ENCODE measurements around the gene SCUBE2. TPM values are rescaled to one million over a fixed set of nuclear protein-coding genes. Genes with fewer than 3 reads are reported as not detected.

SCUBE2 gene
- total RNA-seq, 1 donor from 2014 or later, result 5.0 TPM

- no peak for TF ChIP-seq CTCF (IDR thresholded peaks at IDR 0.05)
- Mint-ChIP-seq H3K27me3 (ENCODE audit: low read depth) (no peaks in the 10 kb centered on the region), H3K9me3 (ENCODE audit: low read depth) (no peaks in the 10 kb centered on the region), H3K36me3 (ENCODE audit: low read depth) (peaks cover 8% of the 10 kb centered on the region), H3K4me3 (ENCODE audit: unreplicated experiment) (no peak overlapping the region), H3K27ac (ENCODE audit: unreplicated experiment) (no peak overlapping the region), H3K4me1 (ENCODE audit: low read depth) (no peaks in the 10 kb centered on the region)
- DNase-seq (ENCODE audit: low spot score), result no peak
Observed at GRCh38 chr11:9040410-9040809, 51.0 kb downstream of the SCUBE2 start.

- Mint-ChIP-seq H3K4me3 (ENCODE audit: unreplicated experiment) (no peak overlapping the region), H3K36me3 (ENCODE audit: low read depth) (peaks cover 7% of the 10 kb centered on the region), H3K4me1 (ENCODE audit: low read depth) (no peaks in the 10 kb centered on the region), H3K9me3 (ENCODE audit: low read depth) (no peaks in the 10 kb centered on the region), H3K27me3 (ENCODE audit: low read depth) (no peaks in the 10 kb centered on the region), H3K27ac (ENCODE audit: unreplicated experiment) (no peak overlapping the region)
- DNase-seq (ENCODE audit: low spot score), result no peak
- TF ChIP-seq CTCF (IDR thresholded peaks at IDR 0.05), result no peak
Observed at GRCh38 chr11:9039863-9040262, 51.5 kb downstream of the SCUBE2 start.

GRCh38 chr11:9039198-9039597, 52.2 kb downstream of the SCUBE2 start:
- H3K27ac Mint-ChIP-seq (ENCODE audit: unreplicated experiment), result no peak overlapping the region
- H3K9me3 Mint-ChIP-seq (ENCODE audit: low read depth), result no peaks in the 10 kb centered on the region

GRCh38 chr11:9038541-9038940, 52.9 kb downstream of the SCUBE2 start:
- Mint-ChIP-seq H3K27ac (ENCODE audit: unreplicated experiment) (no peak overlapping the region), H3K4me1 (ENCODE audit: low read depth) (no peaks in the 10 kb centered on the region), H3K36me3 (ENCODE audit: low read depth) (peaks cover 4% of the 10 kb centered on the region)

More at GRCh38 chr11:9039198-9039597, 52.2 kb downstream of the SCUBE2 start:
- H3K36me3 Mint-ChIP-seq (ENCODE audit: low read depth), result peaks cover 4% of the 10 kb centered on the region
- no peaks in the 10 kb centered on the region for H3K27me3 Mint-ChIP-seq (ENCODE audit: low read depth)
- DNase-seq (ENCODE audit: low spot score), result no peak
- no peaks in the 10 kb centered on the region for H3K4me1 Mint-ChIP-seq (ENCODE audit: low read depth)
- no peak for TF ChIP-seq CTCF (IDR thresholded peaks at IDR 0.05)
- no peak overlapping the region for H3K4me3 Mint-ChIP-seq (ENCODE audit: unreplicated experiment)

GRCh38 chr11:9037963-9038362, 53.4 kb downstream of the SCUBE2 start:
- no peaks in the 10 kb centered on the region for H3K9me3 Mint-ChIP-seq (ENCODE audit: low read depth)
- H3K27me3 Mint-ChIP-seq (ENCODE audit: low read depth), result no peaks in the 10 kb centered on the region
- H3K4me3 Mint-ChIP-seq (ENCODE audit: unreplicated experiment), result no peak overlapping the region
- no peak overlapping the region for H3K27ac Mint-ChIP-seq (ENCODE audit: unreplicated experiment)
- no peaks in the 10 kb centered on the region for H3K4me1 Mint-ChIP-seq (ENCODE audit: low read depth)
- H3K36me3 Mint-ChIP-seq (ENCODE audit: low read depth), result peaks cover 4% of the 10 kb centered on the region
- no peak for DNase-seq (ENCODE audit: low spot score)
- TF ChIP-seq CTCF (IDR thresholded peaks at IDR 0.05), result no peak

More at GRCh38 chr11:9038541-9038940, 52.9 kb downstream of the SCUBE2 start:
- H3K27me3 Mint-ChIP-seq (ENCODE audit: low read depth), result no peaks in the 10 kb centered on the region
- no peaks in the 10 kb centered on the region for H3K9me3 Mint-ChIP-seq (ENCODE audit: low read depth)
- no peak for DNase-seq (ENCODE audit: low spot score)
- H3K4me3 Mint-ChIP-seq (ENCODE audit: unreplicated experiment), result no peak overlapping the region
- no peak for TF ChIP-seq CTCF (IDR thresholded peaks at IDR 0.05)
